ENCODE data around the gene FOXP3. TPM values are rescaled to one million over a fixed set of nuclear protein-coding genes. Genes with fewer than 3 reads are reported as not detected.

Gene FOXP3
- total and polyA plus RNA-seq, 2 experiments from 2014 or later = 0.11 to 0.28 TPM

GRCh38 chrX:49260221-49260985 lies 4.1 kb downstream of the FOXP3 start:
- no peaks in the 10 kb centered on the region for H3K9me3 Mint-ChIP-seq

More at GRCh38 chrX:49260221-49260985, 4.1 kb downstream of the FOXP3 start:
- Histone ChIP-seq H3K79me2 (replicated peaks; ENCODE audit: insufficient read depth) (no peaks in the 10 kb centered on the region), H3K27ac (ENCODE audit: low read depth) (no peak overlapping the region), H3K27me3 (ENCODE audit: insufficient read depth) (no peaks in the 10 kb centered on the region), H3F3A (replicated peaks; ENCODE audit: low read depth) (no peaks in the 10 kb centered on the region), H3K9me2 (ENCODE audit: insufficient read depth) (no peaks in the 10 kb centered on the region), H3K4me1 (ENCODE audit: insufficient read depth) (no peaks in the 10 kb centered on the region), H2AFZ (no peak overlapping the region), H3K4me3 (no peak overlapping the region), H3K36me3 (ENCODE audit: insufficient read depth) (no peaks in the 10 kb centered on the region), H3K4me2 (no peak overlapping the region), H4K20me1 (replicated peaks; ENCODE audit: insufficient read depth) (no peaks in the 10 kb centered on the region)
- DNase-seq (ENCODE audit: low spot score) = no peak
- Mint-ChIP-seq H3K36me3 (ENCODE audit: low read depth) (no peaks in the 10 kb centered on the region; the same call in 2 of the 3 replicates), H3K27ac (no peak overlapping the region), H3K4me1 (peaks cover 4% of the 10 kb centered on the region; the same call in 1 of the 3 replicates), H3K27me3 (ENCODE audit: insufficient read depth, low read depth, poor library complexity) (peaks cover 3% of the 10 kb centered on the region), H3K4me3 (no peak overlapping the region)
- TF ChIP-seq STAT1 (IDR thresholded peaks at IDR 0.05; ENCODE audit: unreplicated experiment) = no peak
- no peak for TF ChIP-seq ZNF114 (CRISPR knock-in tag; IDR thresholded peaks at IDR 0.05)
- TF ChIP-seq ZNF331 (CRISPR knock-in tag; IDR thresholded peaks at IDR 0.05; ENCODE audit: low read depth) = no peak
- no peak for TF ChIP-seq EZH2phosphoT487 (IDR thresholded peaks at IDR 0.05; ENCODE audit: unreplicated experiment)
- TF ChIP-seq EZH2 (IDR thresholded peaks at IDR 0.05; ENCODE audit: low read depth, unreplicated experiment) = no peak
- no peak for TF ChIP-seq JUNB (IDR thresholded peaks at IDR 0.05; ENCODE audit: unreplicated experiment)
- TF ChIP-seq CTCF (conservative IDR thresholded peaks at IDR 0.05; ENCODE audit: low read depth in 2 of 2) = no peak
- no peak for TF ChIP-seq REST (IDR thresholded peaks at IDR 0.05; ENCODE audit: unreplicated experiment)
- TF ChIP-seq NANOG (IDR thresholded peaks at IDR 0.05; ENCODE audit: borderline replicate concordance) = no peak
- TF ChIP-seq ETS1 (IDR thresholded peaks at IDR 0.05) = no peak
- no peak for TF ChIP-seq POLR2AphosphoS5 (IDR thresholded peaks at IDR 0.05; ENCODE audit: low read depth)
- no peak for TF ChIP-seq CREB1 (CRISPR knock-in tag; IDR thresholded peaks at IDR 0.05; ENCODE audit: low read depth)
- no peak for ATAC-seq
